HUES48 (cell line): Measurements from ENCODE around the gene SNTG2.
"Not testable (repeated sequence)": the region's sequence is repeated elsewhere in the genome, so short reads cannot be mapped to it uniquely, and the experiment has no call there.

Experiments
- H3K27ac ChIP-seq: one replicate; pipeline ENCODE4 v1.7.0; 2013; ENCODE audit warnings: low read depth, low read length, inconsistent platforms
- H3K27me3 ChIP-seq: 2 replicates; pipeline ENCODE4 v1.6.1; 2013; ENCODE audit warnings: mild to moderate bottlenecking, low read length; ENCODE audit not compliant: control insufficient read depth, insufficient read depth
- H3K36me3 ChIP-seq: 2 replicates; pipeline ENCODE4 v1.6.1; 2013; ENCODE audit warnings: low read length; ENCODE audit not compliant: control insufficient read depth, insufficient read depth
- H3K4me1 ChIP-seq: 2 replicates; pipeline ENCODE4 v1.6.1; 2013; ENCODE audit warnings: mild to moderate bottlenecking, low read length; ENCODE audit not compliant: control insufficient read depth, insufficient read depth
- H3K4me3 ChIP-seq: 2 replicates; pipeline ENCODE4 v1.5.1; 2013; ENCODE audit warnings: mild to moderate bottlenecking, low read depth, low read length
- H3K9ac ChIP-seq: 2 replicates; pipeline ENCODE4 v1.6.1; 2013; ENCODE audit warnings: mild to moderate bottlenecking, low read depth, low read length, moderate library complexity
- H3K9me3 ChIP-seq: 2 replicates; pipeline ENCODE4 v1.6.1; 2013; ENCODE audit warnings: low read length; ENCODE audit not compliant: control insufficient read depth, insufficient read depth

Gene SNTG2

DNA sequence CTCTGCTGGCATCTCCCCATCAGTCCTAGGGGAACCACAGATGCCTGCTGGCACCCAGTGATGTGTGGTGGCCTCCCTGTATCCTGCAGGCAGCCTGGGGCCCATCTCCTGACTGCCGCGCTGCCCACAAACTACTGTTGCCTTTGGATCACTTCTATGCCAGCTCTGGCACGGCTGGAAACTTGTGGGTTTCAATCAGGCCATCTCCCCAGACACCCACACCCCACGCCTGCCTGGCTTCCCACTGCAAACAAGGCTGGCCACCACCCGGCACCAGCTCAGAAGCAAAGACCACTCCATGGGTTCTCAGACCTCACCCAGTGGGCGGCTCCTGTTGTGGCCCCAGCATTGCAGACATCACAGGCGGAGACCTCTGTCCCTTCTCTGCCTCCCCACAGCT, 447.5 kb downstream of the SNTG2 start:
- no peaks in the 10 kb centered on the region for H3K36me3 ChIP-seq
- no peaks in the 10 kb centered on the region for H3K27me3 ChIP-seq
- H3K27ac ChIP-seq: no peak overlapping the region
- H3K4me3 ChIP-seq: no peak overlapping the region
- H3K4me1 ChIP-seq: no peaks in the 10 kb centered on the region
- no peaks in the 10 kb centered on the region for H3K9me3 ChIP-seq
- no peak overlapping the region for H3K9ac ChIP-seq

- Histone ChIP-seq H3K27ac (no peak overlapping the region), H3K36me3 (no peaks in the 10 kb centered on the region), H3K27me3 (no peaks in the 10 kb centered on the region), H3K4me3 (no peak overlapping the region), H3K4me1 (no peaks in the 10 kb centered on the region), H3K9me3 (no peaks in the 10 kb centered on the region), H3K9ac (no peak overlapping the region)
These were observed 450.5 kb downstream of the SNTG2 start for GRCh38 chr2:1400943-1401735.

DNA sequence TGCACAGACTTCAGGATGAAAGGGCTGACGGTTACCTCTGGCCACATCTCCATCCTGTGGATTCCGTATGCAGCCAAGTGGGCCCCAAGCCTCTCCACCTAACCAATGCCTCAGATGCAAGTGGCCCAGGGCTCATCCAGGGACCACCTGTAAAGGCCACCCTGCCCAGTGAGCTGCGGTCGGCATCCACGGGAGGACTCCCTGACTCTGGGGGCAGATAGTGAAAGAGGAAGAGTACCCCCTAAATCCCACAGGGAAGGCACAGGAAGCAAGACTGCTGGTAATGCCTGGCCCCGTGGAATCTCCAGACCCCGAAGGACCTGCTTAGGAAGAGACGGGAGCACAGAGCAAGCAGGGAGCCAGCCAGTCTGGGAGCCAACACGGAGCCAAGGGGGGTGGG, 451.4 kb downstream of the SNTG2 start:
- no peaks in the 10 kb centered on the region for H3K36me3 ChIP-seq
- H3K4me1 ChIP-seq: no peaks in the 10 kb centered on the region
- no peak overlapping the region for H3K9ac ChIP-seq
- no peaks in the 10 kb centered on the region for H3K9me3 ChIP-seq
- no peaks in the 10 kb centered on the region for H3K27me3 ChIP-seq
- H3K27ac ChIP-seq: no peak overlapping the region
- no peak overlapping the region for H3K4me3 ChIP-seq

DNA sequence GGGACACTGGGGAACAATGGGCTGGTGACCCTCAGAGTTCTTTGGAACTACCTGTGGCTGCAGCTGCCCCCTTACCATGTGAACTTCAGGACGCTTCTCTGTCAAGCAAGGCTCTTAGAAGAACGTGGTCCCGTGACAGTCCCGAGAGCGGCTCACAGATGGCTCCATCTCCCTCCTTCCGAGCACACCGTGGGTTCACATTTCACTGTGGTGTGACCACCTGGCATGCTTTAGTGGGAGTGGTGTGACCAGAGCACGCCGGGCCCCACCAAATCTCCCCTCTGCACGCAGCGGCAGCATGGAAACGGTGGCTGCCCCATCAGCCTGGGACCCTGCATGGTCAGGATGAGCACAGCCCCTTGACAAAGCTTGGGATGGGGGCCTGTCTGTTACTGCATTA, 452.9 kb downstream of the SNTG2 start:
- Histone ChIP-seq H3K27ac (no peak overlapping the region), H3K9ac (no peak overlapping the region), H3K27me3 (no peaks in the 10 kb centered on the region), H3K4me1 (no peaks in the 10 kb centered on the region), H3K36me3 (no peaks in the 10 kb centered on the region), H3K4me3 (no peak overlapping the region), H3K9me3 (no peaks in the 10 kb centered on the region)

GRCh38 chr2:1405124-1405523, 454.5 kb downstream of the SNTG2 start:
- Histone ChIP-seq H3K4me3 (no peak overlapping the region), H3K4me1 (no peaks in the 10 kb centered on the region), H3K9ac (no peak overlapping the region), H3K27ac (no peak overlapping the region), H3K27me3 (no peaks in the 10 kb centered on the region; the same call in 1 of the 2 replicates), H3K36me3 (no peaks in the 10 kb centered on the region), H3K9me3 (no peaks in the 10 kb centered on the region)

GRCh38 chr2:1405967-1406366, 455.3 kb downstream of the SNTG2 start:
- Histone ChIP-seq H3K9me3 (no peaks in the 10 kb centered on the region), H3K4me1 (no peaks in the 10 kb centered on the region), H3K27ac (no peak overlapping the region), H3K4me3 (no peak overlapping the region), H3K36me3 (no peaks in the 10 kb centered on the region), H3K27me3 (no peaks in the 10 kb centered on the region; the same call in 1 of the 2 replicates), H3K9ac (no peak overlapping the region)

GRCh38 chr2:1406434-1406833, 455.8 kb downstream of the SNTG2 start:
- H3K9me3 ChIP-seq: no peaks in the 10 kb centered on the region
- peaks cover 5% of the 10 kb centered on the region; the same call in 1 of the 2 replicates for H3K4me1 ChIP-seq
- no peaks in the 10 kb centered on the region for H3K36me3 ChIP-seq
- no peak overlapping the region for H3K27ac ChIP-seq
- no peak overlapping the region for H3K9ac ChIP-seq
- no peak overlapping the region for H3K4me3 ChIP-seq
- no peaks in the 10 kb centered on the region; the same call in 1 of the 2 replicates for H3K27me3 ChIP-seq

GRCh38 chr2:1407950-1408675, 457.5 kb downstream of the SNTG2 start:
- no peaks in the 10 kb centered on the region; the same call in 1 of the 2 replicates for H3K27me3 ChIP-seq

DNA sequence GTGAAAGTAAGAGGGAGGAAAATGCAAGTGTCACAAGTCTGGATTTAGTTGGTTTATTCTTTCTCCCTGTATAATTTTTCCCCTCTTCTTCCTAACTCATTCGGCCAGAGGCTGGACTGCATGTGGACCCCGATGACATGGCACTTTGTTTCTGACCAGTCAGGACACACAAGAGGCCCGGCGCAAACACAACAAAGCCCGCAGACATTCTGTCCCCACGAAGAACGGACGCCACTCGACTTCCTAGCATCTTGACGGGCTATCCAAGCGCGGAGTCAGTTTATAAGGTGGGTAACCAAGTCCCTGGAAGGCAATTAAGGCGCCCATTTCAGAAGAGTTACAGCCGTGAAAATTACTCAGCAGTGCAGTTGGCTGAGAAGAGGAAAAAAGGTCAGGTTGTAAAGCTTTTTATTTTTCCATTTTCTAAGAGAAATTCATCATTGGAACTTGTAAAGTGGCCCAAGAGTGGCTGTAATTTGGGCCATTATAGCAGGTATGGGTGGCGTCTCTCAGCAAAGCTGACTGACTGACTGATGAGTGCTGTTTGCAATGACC, 462.6 kb downstream of the SNTG2 start, which contains the start of gene TPO:
TPO (plus strand) TSS at position 308 of the 555 bp plus-strand sequence. CDS start 946 bp downstream, outside the sequence.
- H3K36me3 ChIP-seq: no peaks in the 10 kb centered on the region
- H3K4me3 ChIP-seq: no peak within 1 kb of the TSS
- H3K9me3 ChIP-seq: no peaks in the 10 kb centered on the region
- H3K27ac ChIP-seq: no peak within 1 kb of the TSS
- no peak within 1 kb of the TSS for H3K9ac ChIP-seq
- H3K4me1 ChIP-seq: peaks cover 7% of the 10 kb centered on the region; the same call in 1 of the 2 replicates
- H3K27me3 ChIP-seq: no peaks in the 10 kb centered on the region; the same call in 1 of the 2 replicates

More at GRCh38 chr2:1407950-1408675, 457.5 kb downstream of the SNTG2 start:
- H3K27ac ChIP-seq: no peak overlapping the region
- no peak overlapping the region for H3K4me3 ChIP-seq
- no peaks in the 10 kb centered on the region for H3K9me3 ChIP-seq
- H3K4me1 ChIP-seq: peaks cover 7% of the 10 kb centered on the region; the same call in 1 of the 2 replicates
- H3K9ac ChIP-seq: no peak overlapping the region
- no peaks in the 10 kb centered on the region for H3K36me3 ChIP-seq

DNA sequence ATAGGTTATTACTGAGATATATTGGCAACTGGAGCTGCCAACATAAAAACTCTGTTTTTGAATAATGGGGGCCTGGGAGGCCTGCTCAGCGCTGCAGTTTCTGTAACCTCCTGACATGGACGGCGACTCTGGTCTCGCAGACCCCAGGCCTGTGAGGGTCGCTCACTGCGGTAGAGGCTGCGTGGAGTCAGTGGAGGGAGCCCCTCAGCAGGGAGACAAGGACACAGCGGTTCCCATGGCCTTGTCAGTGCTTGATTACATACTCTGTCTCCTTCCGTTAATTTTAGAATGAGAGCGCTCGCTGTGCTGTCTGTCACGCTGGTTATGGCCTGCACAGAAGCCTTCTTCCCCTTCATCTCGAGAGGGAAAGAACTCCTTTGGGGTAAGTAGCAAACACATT, 463.5 kb downstream of the SNTG2 start:
- Histone ChIP-seq H3K9me3 (no peaks in the 10 kb centered on the region), H3K36me3 (no peaks in the 10 kb centered on the region), H3K27me3 (no peaks in the 10 kb centered on the region; the same call in 1 of the 2 replicates), H3K4me1 (peaks cover 7% of the 10 kb centered on the region; the same call in 1 of the 2 replicates), H3K27ac (no peak overlapping the region), H3K4me3 (no peak overlapping the region), H3K9ac (no peak overlapping the region)

GRCh38 chr2:1414901-1415300, 464.3 kb downstream of the SNTG2 start:
- H3K4me1 ChIP-seq, H3K9me3 ChIP-seq, H3K4me3 ChIP-seq, H3K9ac ChIP-seq, H3K36me3 ChIP-seq, H3K27me3 ChIP-seq, H3K27ac ChIP-seq: not testable (repeated sequence)
